RWPE1 (cell line): ENCODE results near the gene DUSP12.

Source experiments
- CTCF ChIA-PET: fragments of 350-600 bp; sonication (Branson Sonifier 250); formaldehyde crosslinking; extraction: SDS; loops from one replicate; lab custom pipeline; 2021; lab: Yijun Ruan, JAX
- POLR2A ChIA-PET: fragments of 400-600 bp; formaldehyde crosslinking; extraction: SDS; loops from one replicate; lab custom pipeline; 2020; ENCODE audit warnings: antibody characterized with exemption; ENCODE audit not compliant: low non-redundant PET; lab: Yijun Ruan, JAX
- DNase-seq: peaks from one replicate; pipeline ENCODE4 v3.0.0; 2012; ENCODE audit warnings: low spot score
- H3K27ac ChIP-seq: fragments of 450-650 bp; 2 replicates; pipeline ENCODE4 v1.5.1; 2017
- CTCF ChIP-seq: fragments of 450-650 bp; conservative IDR thresholded peaks from 2 replicates; pipeline ENCODE4 v1.5.1; 2017; ENCODE audit warnings: low read depth, mild to moderate bottlenecking

The DUSP12 gene

GRCh38 chr1:161805399-161806197 lies 56.0 kb downstream of the DUSP12 start:
- H3K27ac ChIP-seq, result no peak overlapping the region
- TF ChIP-seq CTCF, result no peak
- ChIA-PET POLR2A (no interaction called here), CTCF (no interaction called here)
- DNase-seq, result no peak
